CD8-positive, alpha-beta memory T cell (primary cell): ENCODE results near the gene VPS72. TPM values are rescaled to one million over a fixed set of nuclear protein-coding genes. Genes with fewer than 3 reads are reported as not detected.

Experiments
- CTCF ChIA-PET: fragments of 350-600 bp; sonication (Branson Sonifier 250); formaldehyde crosslinking; loops from one replicate; lab custom pipeline; 2021; ENCODE audit warnings: antibody characterized with exemption; lab: Charles Lee
- POLR2A ChIA-PET: fragments of 350-600 bp; sonication (Branson Sonifier 250); formaldehyde crosslinking; loops from one replicate; lab custom pipeline; 2021; ENCODE audit warnings: antibody characterized with exemption; lab: Charles Lee
- DNase-seq, 5 donors: peaks; one replicate each; pipeline versions ENCODE4 v3.0.0 to v3.0.0-alpha.2; 2020 to 2022; ENCODE audit warnings: mixed read lengths in 1 of 5
- H3K27ac ChIP-seq: one replicate; pipeline ENCODE4 v1.7.0; 2013; ENCODE audit warnings: low read depth, mild to moderate bottlenecking, low read length, moderate library complexity
- H3K27me3 ChIP-seq: 2 replicates; pipeline ENCODE4 v1.7.0; 2013; ENCODE audit warnings: low read length, mild to moderate bottlenecking; ENCODE audit not compliant: insufficient read depth, poor library complexity, severe bottlenecking
- H3K36me3 ChIP-seq: 2 replicates; pipeline ENCODE4 v1.7.0; 2013; ENCODE audit warnings: mild to moderate bottlenecking, low read length, moderate library complexity; ENCODE audit not compliant: insufficient read depth
- H3K4me1 ChIP-seq: 2 replicates; pipeline ENCODE4 v1.7.0; 2013; ENCODE audit warnings: mild to moderate bottlenecking, low read length, moderate library complexity; ENCODE audit not compliant: insufficient read depth
- H3K4me3 ChIP-seq: 2 replicates; pipeline ENCODE4 v1.7.0; 2013; ENCODE audit warnings: mild to moderate bottlenecking, low read length
- H3K9me3 ChIP-seq: 2 replicates; pipeline ENCODE4 v1.7.0; 2013; ENCODE audit warnings: mild to moderate bottlenecking, low read length
- H3K27ac Mint-ChIP-seq, 8 donors: one replicate each; pipeline ENCODE4 v1.8.0; 2020 to 2021; ENCODE audit warnings: mixed read lengths in 8 of 8, mild to moderate bottlenecking in 6 of 8, inconsistent platforms in 3 of 8, moderate library complexity in 3 of 8
- H3K27me3 Mint-ChIP-seq, 2 donors: one replicate each; pipeline ENCODE4 v1.8.0; 2020 to 2021; ENCODE audit warnings: mixed read lengths in 2 of 2, mild to moderate bottlenecking in 1 of 2, moderate library complexity in 1 of 2
- H3K36me3 Mint-ChIP-seq, 3 donors: one replicate each; pipeline ENCODE4 v1.8.0; 2020 to 2021; ENCODE audit warnings: mixed read lengths in 3 of 3, inconsistent platforms in 1 of 3, mild to moderate bottlenecking in 1 of 3
- H3K4me1 Mint-ChIP-seq, 3 donors: one replicate each; pipeline ENCODE4 v1.8.0; 2020 to 2021; ENCODE audit warnings: mixed read lengths in 3 of 3, inconsistent platforms in 1 of 3, mild to moderate bottlenecking in 1 of 3
- H3K4me3 Mint-ChIP-seq, 7 donors: one replicate each; pipeline ENCODE4 v1.8.0; 2020 to 2021; ENCODE audit warnings: mixed read lengths in 7 of 7, mild to moderate bottlenecking in 6 of 7, moderate library complexity in 4 of 7, inconsistent platforms in 2 of 7
- H3K9me3 Mint-ChIP-seq, 5 donors: one replicate each; pipeline ENCODE4 v1.8.0; 2020 to 2022; ENCODE audit warnings: mixed read lengths in 5 of 5, mild to moderate bottlenecking in 3 of 5, moderate library complexity in 2 of 5, inconsistent platforms in 1 of 5
- polyA plus RNA-seq: library from polyadenylated mRNA; unstranded; fragments of 300-500 nt; fragmentation: Illumina TruSeq; gene quantifications from one replicate; pipeline ENCODE4 v1.2.3, GENCODE V29; 2021
- total RNA-seq, 2 experiments: library from RNA; stranded (reverse); gene quantifications; one replicate each; pipeline ENCODE4 v1.2.3, GENCODE V29; 2021

Gene VPS72
- total RNA-seq (10 to 100 TPM; 84.4 to 85.4 TPM), polyA plus RNA-seq (68.3 TPM)

- peak; percentile 78 to 90 (median 81) for DNase-seq
- peak within 1 kb of the TSS; percentile 94 to 100 (median 98) for H3K27ac Mint-ChIP-seq
- Histone ChIP-seq H3K27ac (peak within 1 kb of the TSS; percentile 78), H3K9me3 (no peaks in the 10 kb centered on the region), H3K4me3 (peak within 1 kb of the TSS; percentile 93), H3K4me1 (peaks cover 19% of the 10 kb centered on the region), H3K36me3 (no peaks in the 10 kb centered on the region), H3K27me3 (no peaks in the 10 kb centered on the region)
- peaks cover 0 to 4% of the 10 kb centered on the region in 2 donors for H3K27me3 Mint-ChIP-seq
- peaks cover 0 to 29% (median 5%) of the 10 kb centered on the region in 3 donors for H3K36me3 Mint-ChIP-seq
- H3K4me3 Mint-ChIP-seq = peak within 1 kb of the TSS; percentile 97 to 100 (median 99)
- no peaks in the 10 kb centered on the region for H3K9me3 Mint-ChIP-seq
- CTCF ChIA-PET = interaction anchor here (0.6 to 1.6 kb wide), 10 partner anchors 9 to 90 kb away, joined by 3 to 6 read pairs (median 3); partner anchors contain the start of genes PIP5K1A, TMOD4 and TNFAIP8L2
- H3K4me1 Mint-ChIP-seq = peaks cover 28 to 47% (median 44%) of the 10 kb centered on the region in 3 donors
- POLR2A ChIA-PET = interaction anchor here (0.6 to 2.0 kb wide), 10 partner anchors 9 to 130 kb away, joined by 3 to 8 read pairs (median 4); partner anchors contain the start of genes CDC42SE1, LYSMD1, MLLT11 and PIP5K1A
These were observed at the start of gene VPS72 for GRCh38 chr1:151189637-151190445. Gene VPS72, minus strand, starts transcription at chr1:151190197. Its CDS starts 76 bp downstream, at chr1:151190121.

GRCh38 chr1:151238467-151238739 is 48.4 kb upstream of the VPS72 start:
- no peaks in the 10 kb centered on the region for H3K27me3 ChIP-seq

GRCh38 chr1:151237678-151238466 is 47.9 kb upstream of the VPS72 start:
- POLR2A ChIA-PET = no interaction called here
- H3K36me3 Mint-ChIP-seq = peaks cover 14 to 84% (median 36%) of the 10 kb centered on the region in 3 donors

More at GRCh38 chr1:151238467-151238739, 48.4 kb upstream of the VPS72 start:
- H3K4me3 Mint-ChIP-seq = no peak overlapping the region
- Histone ChIP-seq H3K27ac (no peak overlapping the region), H3K4me1 (no peaks in the 10 kb centered on the region), H3K36me3 (peaks cover 53% of the 10 kb centered on the region), H3K9me3 (no peaks in the 10 kb centered on the region), H3K4me3 (no peak overlapping the region)
- peaks cover 14 to 87% (median 36%) of the 10 kb centered on the region in 3 donors for H3K36me3 Mint-ChIP-seq
- ChIA-PET POLR2A (no interaction called here), CTCF (interaction anchor here (2.1 kb wide), 1 partner anchor 12 kb away, joined by 6 read pairs; no protein-coding TSS in a partner anchor)
- DNase-seq = no peak
- H3K27me3 Mint-ChIP-seq = no peaks in the 10 kb centered on the region
- no peaks in the 10 kb centered on the region for H3K9me3 Mint-ChIP-seq
- H3K27ac Mint-ChIP-seq = peak overlapping the region in 2 of 8 donors; percentile 10 to 24
- H3K4me1 Mint-ChIP-seq = no peaks in the 10 kb centered on the region

GRCh38 chr1:151235235-151235634 is 45.2 kb upstream of the VPS72 start:
- no peak overlapping the region for H3K4me3 ChIP-seq
- no peaks in the 10 kb centered on the region for H3K9me3 ChIP-seq
- ChIA-PET POLR2A (no interaction called here), CTCF (interaction anchor here (0.7 to 1.3 kb wide), 2 partner anchors 17 to 224 kb away, joined by 3 to 5 read pairs; no protein-coding TSS in a partner anchor)
- peaks cover 42% of the 10 kb centered on the region for H3K36me3 ChIP-seq
- H3K36me3 Mint-ChIP-seq = peaks cover 14 to 89% (median 37%) of the 10 kb centered on the region in 3 donors
- no peaks in the 10 kb centered on the region for H3K9me3 Mint-ChIP-seq
- H3K27me3 Mint-ChIP-seq = no peaks in the 10 kb centered on the region
- H3K4me1 Mint-ChIP-seq = no peaks in the 10 kb centered on the region
- no peak overlapping the region for H3K27ac ChIP-seq
- no peak for DNase-seq
- H3K27ac Mint-ChIP-seq = peak overlapping the region in 1 of 8 donors; percentile 5
- no peak overlapping the region for H3K4me3 Mint-ChIP-seq
- no peaks in the 10 kb centered on the region for H3K4me1 ChIP-seq
- H3K27me3 ChIP-seq = no peaks in the 10 kb centered on the region

More at GRCh38 chr1:151237678-151238466, 47.9 kb upstream of the VPS72 start:
- H3K27ac Mint-ChIP-seq = peak overlapping the region in 5 of 8 donors; percentile 24 to 90 (median 37)
- H3K4me3 Mint-ChIP-seq = no peak overlapping the region
- Histone ChIP-seq H3K4me3 (no peak overlapping the region), H3K27me3 (no peaks in the 10 kb centered on the region), H3K36me3 (peaks cover 50% of the 10 kb centered on the region), H3K27ac (no peak overlapping the region), H3K9me3 (no peaks in the 10 kb centered on the region), H3K4me1 (no peaks in the 10 kb centered on the region)
- no peak for DNase-seq
- CTCF ChIA-PET = interaction anchor here (2.1 kb wide), 1 partner anchor 12 kb away, joined by 6 read pairs; no protein-coding TSS in a partner anchor
- H3K27me3 Mint-ChIP-seq = no peaks in the 10 kb centered on the region
- H3K4me1 Mint-ChIP-seq = no peaks in the 10 kb centered on the region
- no peaks in the 10 kb centered on the region for H3K9me3 Mint-ChIP-seq

GRCh38 chr1:151222130-151222529 is 32.1 kb upstream of the VPS72 start:
- H3K27me3 ChIP-seq = no peaks in the 10 kb centered on the region
- Mint-ChIP-seq H3K9me3 (no peaks in the 10 kb centered on the region), H3K27me3 (no peaks in the 10 kb centered on the region), H3K4me3 (no peak overlapping the region), H3K27ac (peak overlapping the region in 4 of 8 donors; percentile 17 to 83 (median 76)), H3K36me3 (peaks cover 0 to 43% (median 5%) of the 10 kb centered on the region in 3 donors), H3K4me1 (peaks cover 2 to 17% (median 10%) of the 10 kb centered on the region in 3 donors)
- no peak for DNase-seq
- no peak overlapping the region for H3K27ac ChIP-seq
- no peak overlapping the region for H3K4me3 ChIP-seq
- no peaks in the 10 kb centered on the region for H3K36me3 ChIP-seq
- CTCF ChIA-PET = interaction anchor here (0.8 kb wide), 1 partner anchor 10 kb away, joined by 3 read pairs; no protein-coding TSS in a partner anchor
- H3K9me3 ChIP-seq = no peaks in the 10 kb centered on the region
- POLR2A ChIA-PET = no interaction called here
- H3K4me1 ChIP-seq = no peaks in the 10 kb centered on the region

GRCh38 chr1:151221616-151222015 is 31.6 kb upstream of the VPS72 start:
- Histone ChIP-seq H3K9me3 (no peaks in the 10 kb centered on the region), H3K27ac (no peak overlapping the region), H3K4me1 (no peaks in the 10 kb centered on the region), H3K27me3 (no peaks in the 10 kb centered on the region), H3K4me3 (no peak overlapping the region), H3K36me3 (no peaks in the 10 kb centered on the region)
- H3K4me3 Mint-ChIP-seq = no peak overlapping the region
- no peaks in the 10 kb centered on the region for H3K27me3 Mint-ChIP-seq
- no peak for DNase-seq
- peaks cover 0 to 41% (median 2%) of the 10 kb centered on the region in 3 donors for H3K36me3 Mint-ChIP-seq
- H3K27ac Mint-ChIP-seq = peak overlapping the region in 2 of 8 donors; percentile 75 to 83
- ChIA-PET POLR2A (no interaction called here), CTCF (interaction anchor here (0.8 kb wide), 1 partner anchor 10 kb away, joined by 3 read pairs; no protein-coding TSS in a partner anchor)
- no peaks in the 10 kb centered on the region for H3K9me3 Mint-ChIP-seq
- H3K4me1 Mint-ChIP-seq = peaks cover 2 to 20% (median 12%) of the 10 kb centered on the region in 3 donors

GRCh38 chr1:151213560-151213959 is 23.6 kb upstream of the VPS72 start:
- Mint-ChIP-seq H3K4me1 (peaks cover 27 to 41% (median 29%) of the 10 kb centered on the region in 3 donors), H3K36me3 (peaks cover 0 to 50% (median 5%) of the 10 kb centered on the region in 3 donors), H3K27me3 (no peaks in the 10 kb centered on the region), H3K27ac (peak overlapping the region in 4 of 8 donors; percentile 1 to 76 (median 37)), H3K9me3 (no peaks in the 10 kb centered on the region), H3K4me3 (no peak overlapping the region)
- H3K4me1 ChIP-seq = no peaks in the 10 kb centered on the region
- no peaks in the 10 kb centered on the region for H3K27me3 ChIP-seq
- no peak overlapping the region for H3K4me3 ChIP-seq
- ChIA-PET CTCF (no interaction called here), POLR2A (no interaction called here)
- H3K36me3 ChIP-seq = no peaks in the 10 kb centered on the region
- H3K27ac ChIP-seq = no peak overlapping the region
- DNase-seq = no peak
- H3K9me3 ChIP-seq = no peaks in the 10 kb centered on the region
